Cerebellar cortex (tissue), 1 donor: ENCODE results near the gene KIF12.
"Not testable (repeated sequence)": the region's sequence is repeated elsewhere in the genome, so short reads cannot be mapped to it uniquely, and the experiment has no call there.

Experiments
- DNase-seq: peaks from one replicate; pipeline ENCODE4 v3.0.0-alpha.2; 2015; ENCODE audit warnings: low spot score

KIF12 gene

GRCh38 chr9:114098936-114099668 is at the start of gene KIF12:
KIF12 (minus strand) TSS chr9:114099292; CDS start chr9:114099276, 16 bp downstream.
- peak; percentile 36 for DNase-seq

GRCh38 chr9:114146735-114147134 is 47.6 kb upstream of the KIF12 start:
- DNase-seq, result no peak

- DNase-seq, result no peak
Observed at GRCh38 chr9:114143234-114143633, 44.1 kb upstream of the KIF12 start.

GRCh38 chr9:114141553-114142402 is 42.7 kb upstream of the KIF12 start:
- no peak for DNase-seq

- DNase-seq, result no peak
Observed at GRCh38 chr9:114140850-114141249, 41.8 kb upstream of the KIF12 start.

- DNase-seq, result no peak
Observed at GRCh38 chr9:114140401-114140800, 41.3 kb upstream of the KIF12 start.

GRCh38 chr9:114139071-114139470 is 40.0 kb upstream of the KIF12 start:
- no peak for DNase-seq

- peak; percentile 52 for DNase-seq
Observed at GRCh38 chr9:114138552-114138971, 39.5 kb upstream of the KIF12 start.

GRCh38 chr9:114137831-114138230 is 38.7 kb upstream of the KIF12 start:
- no peak for DNase-seq

- DNase-seq, result no peak
Observed at GRCh38 chr9:114134827-114135396, 35.8 kb upstream of the KIF12 start.

GRCh38 chr9:114132550-114132918 is 33.4 kb upstream of the KIF12 start:
- no peak for DNase-seq

GRCh38 chr9:114131808-114132549 is 32.9 kb upstream of the KIF12 start:
- DNase-seq, result no peak

- DNase-seq, result no peak
Observed at GRCh38 chr9:114130624-114131277, 31.7 kb upstream of the KIF12 start.

- DNase-seq, result no peak
Observed at GRCh38 chr9:114130141-114130540, 31.0 kb upstream of the KIF12 start.

- DNase-seq, result not testable (repeated sequence)
Observed at GRCh38 chr9:114128759-114129158, 29.7 kb upstream of the KIF12 start.

GRCh38 chr9:114126247-114127060 is 27.4 kb upstream of the KIF12 start:
- DNase-seq, result no peak

GRCh38 chr9:114125476-114126013 is 26.5 kb upstream of the KIF12 start:
- no peak for DNase-seq

GRCh38 chr9:114124666-114125475 is 25.8 kb upstream of the KIF12 start:
- DNase-seq, result no peak

GRCh38 chr9:114124138-114124537 is 25.0 kb upstream of the KIF12 start:
- DNase-seq, result no peak
